Fibroblast of lung (primary cell): ENCODE data around the gene GOLM1. TPM values are rescaled to one million over a fixed set of nuclear protein-coding genes. Genes with fewer than 3 reads are reported as not detected.

Source experiments
- DNase-seq, 2 donors: peaks; one replicate each; pipeline versions ENCODE4 v3.0.0 to v3.0.0-alpha.2; 2010; ENCODE audit warnings: low read depth in 2 of 2
- H2AFZ ChIP-seq: 2 replicates; pipeline ENCODE4 v1.5.1; 2012; ENCODE audit warnings: low read length, control low read depth, inconsistent platforms
- H3K27ac ChIP-seq: 2 replicates; pipeline ENCODE4 v1.5.1; 2011; ENCODE audit warnings: low read length, control low read depth; ENCODE audit not compliant: insufficient read depth
- H3K27me3 ChIP-seq: 2 replicates; pipeline ENCODE4 v1.5.1; 2011; ENCODE audit warnings: mild to moderate bottlenecking, low read length; ENCODE audit not compliant: control insufficient read depth, insufficient read depth
- H3K36me3 ChIP-seq: 2 replicates; pipeline ENCODE4 v1.5.1; 2011; ENCODE audit warnings: low read length; ENCODE audit not compliant: control insufficient read depth, insufficient read depth
- H3K4me1 ChIP-seq: 2 replicates; pipeline ENCODE4 v1.5.1; 2011; ENCODE audit warnings: low read length; ENCODE audit not compliant: control insufficient read depth, insufficient read depth; ENCODE audit errors: extremely low read depth
- H3K4me2 ChIP-seq: 2 replicates; pipeline ENCODE4 v1.5.1; 2011; ENCODE audit warnings: low read length, control low read depth; ENCODE audit not compliant: insufficient read depth; ENCODE audit errors: extremely low read depth
- H3K4me3 ChIP-seq, 4 experiments: fragments of 200-600 bp in 1 of 4; sonication (generic) in 1 of 4; replicated peaks in 1 of 4; 2 replicates each; pipeline ENCODE4 v1.5.1; 2011 to 2016; ENCODE audit warnings: low read length in 4 of 4, low read depth in 3 of 4, mild to moderate bottlenecking in 3 of 4, control low read depth in 2 of 4, inconsistent platforms in 1 of 4, mixed read lengths in 1 of 4; ENCODE audit not compliant: insufficient read depth in 1 of 4; ENCODE audit errors: control extremely low read depth in 1 of 4
- H3K79me2 ChIP-seq: 2 replicates; pipeline ENCODE4 v1.5.1; 2012; ENCODE audit warnings: mild to moderate bottlenecking, low read length, inconsistent platforms; ENCODE audit not compliant: control insufficient read depth, insufficient read depth
- H3K9ac ChIP-seq: 2 replicates; pipeline ENCODE4 v1.5.1; 2011; ENCODE audit warnings: mild to moderate bottlenecking, low read length, control low read depth; ENCODE audit not compliant: insufficient read depth
- H3K9me3 ChIP-seq: 2 replicates; pipeline ENCODE4 v1.5.1; 2012; ENCODE audit warnings: low read depth, low read length; ENCODE audit not compliant: control insufficient read depth, insufficient read depth
- H4K20me1 ChIP-seq: 2 replicates; pipeline ENCODE4 v1.5.1; 2011; ENCODE audit warnings: low read length; ENCODE audit not compliant: control insufficient read depth, insufficient read depth; ENCODE audit errors: extremely low read depth
- EZH2 ChIP-seq: IDR thresholded peaks from 2 replicates; pipeline ENCODE4 v1.5.1; 2012; ENCODE audit warnings: low read length, control low read depth, mild to moderate bottlenecking; ENCODE audit errors: missing control alignments
- polyA plus RNA-seq, 2 donors: library from polyadenylated mRNA; depleted of rRNA in 1 of 2; stranded (reverse) in 1 of 2; unstranded in 1 of 2; fragments of >200 nt; gene quantifications; 2 replicates each; pipeline ENCODE4 v1.2.1, GENCODE V29; 2011 to 2012; ENCODE audit warnings: missing spikeins in 1 of 2
- total RNA-seq: library from RNA; depleted of rRNA; stranded (reverse); fragments of >200 nt; gene quantifications from 2 replicates; pipeline ENCODE4 v1.2.1, GENCODE V29; 2014
- TF ChIP-seq, protein P1 (sequence below), 2 donors: IDR thresholded peaks in 1 of 2; conservative IDR thresholded peaks in 1 of 2; 1 replicate in 1 of 2; 2 replicates in 1 of 2; pipeline ENCODE4 v1.5.1; 2011 to 2012; ENCODE audit warnings: low read length in 2 of 2, control low read depth in 1 of 2, inconsistent platforms in 1 of 2, low read depth in 1 of 2, mild to moderate bottlenecking in 1 of 2

GOLM1 gene
- total and polyA plus RNA-seq, 2 donors (not counting 1 experiment from before 2014, with no cell fraction given), result 46.7 to 64.0 TPM

DNA sequence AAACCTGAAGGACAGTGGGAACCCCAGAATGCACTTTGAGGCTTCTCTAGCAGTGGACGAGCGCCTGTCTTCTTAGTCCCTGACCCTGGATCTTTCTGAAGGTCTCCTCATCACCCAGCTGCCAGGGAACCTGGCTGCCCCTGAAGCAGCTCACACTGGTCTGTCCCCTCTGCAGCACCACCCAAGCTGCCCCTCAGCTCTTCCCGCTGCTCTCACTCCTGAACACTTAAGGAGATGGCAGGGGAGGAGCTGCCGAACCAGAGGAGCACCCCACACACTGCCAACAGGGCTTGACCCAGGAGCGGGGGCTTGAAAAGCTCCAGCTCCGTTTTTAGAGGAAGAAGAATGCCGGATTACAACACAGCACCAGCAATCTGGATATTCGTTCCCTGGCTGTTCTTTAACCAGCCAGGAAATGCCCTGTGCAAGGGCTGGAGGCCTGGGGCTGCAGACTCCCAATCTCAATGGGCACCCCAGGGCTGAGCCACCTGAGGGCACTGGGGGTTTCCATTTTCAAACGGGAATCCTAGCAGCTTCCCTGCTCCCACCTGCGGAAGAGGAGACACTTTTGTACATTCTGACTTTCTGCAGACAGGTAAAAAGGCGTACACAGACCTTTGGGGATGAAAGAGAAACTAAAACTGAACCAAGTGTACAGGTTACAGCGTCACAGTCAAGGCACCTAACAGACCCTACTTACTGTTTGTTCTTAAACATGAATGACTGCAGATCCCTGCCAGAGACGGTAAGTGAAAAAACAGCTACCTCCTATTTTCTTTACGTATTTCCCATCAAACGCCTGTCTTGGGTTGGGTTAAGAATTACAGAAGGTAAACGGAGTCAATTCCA lies 36.3 kb downstream of the GOLM1 start:
- TF ChIP-seq, protein P1, sequence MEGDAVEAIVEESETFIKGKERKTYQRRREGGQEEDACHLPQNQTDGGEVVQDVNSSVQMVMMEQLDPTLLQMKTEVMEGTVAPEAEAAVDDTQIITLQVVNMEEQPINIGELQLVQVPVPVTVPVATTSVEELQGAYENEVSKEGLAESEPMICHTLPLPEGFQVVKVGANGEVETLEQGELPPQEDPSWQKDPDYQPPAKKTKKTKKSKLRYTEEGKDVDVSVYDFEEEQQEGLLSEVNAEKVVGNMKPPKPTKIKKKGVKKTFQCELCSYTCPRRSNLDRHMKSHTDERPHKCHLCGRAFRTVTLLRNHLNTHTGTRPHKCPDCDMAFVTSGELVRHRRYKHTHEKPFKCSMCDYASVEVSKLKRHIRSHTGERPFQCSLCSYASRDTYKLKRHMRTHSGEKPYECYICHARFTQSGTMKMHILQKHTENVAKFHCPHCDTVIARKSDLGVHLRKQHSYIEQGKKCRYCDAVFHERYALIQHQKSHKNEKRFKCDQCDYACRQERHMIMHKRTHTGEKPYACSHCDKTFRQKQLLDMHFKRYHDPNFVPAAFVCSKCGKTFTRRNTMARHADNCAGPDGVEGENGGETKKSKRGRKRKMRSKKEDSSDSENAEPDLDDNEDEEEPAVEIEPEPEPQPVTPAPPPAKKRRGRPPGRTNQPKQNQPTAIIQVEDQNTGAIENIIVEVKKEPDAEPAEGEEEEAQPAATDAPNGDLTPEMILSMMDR (conservative IDR thresholded peaks at IDR 0.05 in 1 of 2, IDR thresholded peaks at IDR 0.05 in 1 of 2; ENCODE audit: low read depth in 1 of 2, low read length in 2 of 2), result no peak
- TF ChIP-seq EZH2, result no peak
- DNase-seq, result no peak
- H4K20me1 ChIP-seq, result no peaks in the 10 kb centered on the region
- no peaks in the 10 kb centered on the region for H3K4me1 ChIP-seq
- no peak overlapping the region for H3K27ac ChIP-seq
- H3K4me3 ChIP-seq, result no peak overlapping the region
- H3K27me3 ChIP-seq, result no peaks in the 10 kb centered on the region
- H3K36me3 ChIP-seq, result no peaks in the 10 kb centered on the region
- H3K9me3 ChIP-seq, result no peaks in the 10 kb centered on the region
- no peak overlapping the region for H3K9ac ChIP-seq
- no peak overlapping the region for H3K4me2 ChIP-seq
- no peak overlapping the region for H2AFZ ChIP-seq
- no peaks in the 10 kb centered on the region for H3K79me2 ChIP-seq

DNA sequence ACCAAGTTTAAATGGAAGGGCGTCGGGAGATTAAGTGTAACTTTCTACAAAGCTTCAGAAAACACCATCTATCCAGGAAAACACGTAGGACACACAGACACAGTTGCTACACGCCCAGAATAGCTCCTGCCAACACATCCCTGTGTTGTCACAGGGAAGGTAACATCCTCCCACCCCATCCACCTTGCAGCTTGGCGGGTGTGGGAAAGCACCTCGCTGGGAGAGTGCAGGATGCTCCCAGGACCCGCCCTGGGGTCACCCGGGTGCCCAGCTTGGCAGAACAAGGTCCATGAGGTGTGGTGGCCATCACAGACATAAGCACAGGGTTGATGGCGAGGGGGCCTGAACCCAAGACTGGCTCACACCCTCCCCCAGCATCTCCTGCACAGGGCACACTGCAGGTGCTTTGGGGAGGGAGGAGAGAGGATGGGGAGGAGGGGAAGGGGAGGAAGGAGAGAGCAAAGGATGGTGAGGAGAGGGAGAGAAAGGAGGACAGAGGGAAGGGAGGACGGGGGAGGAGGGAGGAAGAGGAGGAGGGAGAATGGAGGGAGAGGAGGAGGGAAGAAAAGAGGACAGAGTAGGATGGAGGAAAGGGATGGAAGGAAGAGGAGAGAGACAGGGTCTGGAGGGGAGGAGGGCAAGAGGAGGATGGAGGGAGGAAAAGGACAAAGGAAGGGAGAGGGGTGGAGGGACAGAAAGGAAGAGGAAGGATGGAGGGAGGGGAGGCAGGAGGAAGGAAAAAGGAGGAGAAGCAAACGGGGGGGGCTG lies 37.2 kb downstream of the GOLM1 start:
- H3K9ac ChIP-seq, result no peak overlapping the region
- H3K4me3 ChIP-seq, result no peak overlapping the region
- no peak overlapping the region for H3K4me2 ChIP-seq
- no peaks in the 10 kb centered on the region for H3K9me3 ChIP-seq
- no peaks in the 10 kb centered on the region for H3K36me3 ChIP-seq
- TF ChIP-seq, protein P1 (conservative IDR thresholded peaks at IDR 0.05 in 1 of 2, IDR thresholded peaks at IDR 0.05 in 1 of 2; ENCODE audit: low read depth in 1 of 2, low read length in 2 of 2), result no peak
- no peak overlapping the region for H3K27ac ChIP-seq
- DNase-seq, result no peak
- no peak overlapping the region for H2AFZ ChIP-seq
- H3K27me3 ChIP-seq, result no peaks in the 10 kb centered on the region
- no peaks in the 10 kb centered on the region for H3K4me1 ChIP-seq
- no peaks in the 10 kb centered on the region for H3K79me2 ChIP-seq
- no peaks in the 10 kb centered on the region for H4K20me1 ChIP-seq

DNA sequence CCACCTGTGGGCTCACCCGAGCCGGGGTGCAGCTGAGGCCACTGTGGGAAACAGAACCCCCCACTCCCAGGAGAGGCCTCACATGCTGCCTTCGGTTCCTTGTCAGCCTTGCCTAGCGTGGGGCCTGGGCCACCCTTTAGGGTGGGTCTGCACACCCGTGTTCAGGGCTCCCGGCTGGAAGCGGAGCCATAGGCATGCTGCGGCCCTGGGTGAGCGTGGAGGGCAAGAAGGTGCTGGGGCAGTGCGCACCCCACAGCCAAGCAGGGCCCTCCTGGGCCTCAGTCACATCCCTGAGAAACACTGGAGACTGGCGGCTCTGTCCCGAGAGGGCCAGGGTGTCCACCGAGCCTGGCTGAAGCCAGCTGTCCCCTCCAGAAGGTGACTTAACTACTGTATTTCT lies 41.9 kb downstream of the GOLM1 start:
- H3K27me3 ChIP-seq, result no peaks in the 10 kb centered on the region
- no peaks in the 10 kb centered on the region for H3K4me1 ChIP-seq
- no peaks in the 10 kb centered on the region for H3K9me3 ChIP-seq
- DNase-seq, result no peak
- H3K9ac ChIP-seq, result no peak overlapping the region
- H3K27ac ChIP-seq, result no peak overlapping the region
- H4K20me1 ChIP-seq, result no peaks in the 10 kb centered on the region
- no peak overlapping the region for H2AFZ ChIP-seq
- H3K4me3 ChIP-seq, result no peak overlapping the region
- no peak overlapping the region for H3K4me2 ChIP-seq
- TF ChIP-seq, protein P1 (conservative IDR thresholded peaks at IDR 0.05 in 1 of 2, IDR thresholded peaks at IDR 0.05 in 1 of 2; ENCODE audit: low read depth in 1 of 2, low read length in 2 of 2), result no peak
- TF ChIP-seq EZH2, result no peak
- no peaks in the 10 kb centered on the region for H3K79me2 ChIP-seq
- H3K36me3 ChIP-seq, result no peaks in the 10 kb centered on the region
